Measurements from ENCODE around the gene SHC2. TPM values are rescaled to one million over a fixed set of nuclear protein-coding genes. Genes with fewer than 3 reads are reported as not detected.

Gene SHC2
- total RNA-seq, 1 experiment from 2014 or later: 16.6 TPM

DNA sequence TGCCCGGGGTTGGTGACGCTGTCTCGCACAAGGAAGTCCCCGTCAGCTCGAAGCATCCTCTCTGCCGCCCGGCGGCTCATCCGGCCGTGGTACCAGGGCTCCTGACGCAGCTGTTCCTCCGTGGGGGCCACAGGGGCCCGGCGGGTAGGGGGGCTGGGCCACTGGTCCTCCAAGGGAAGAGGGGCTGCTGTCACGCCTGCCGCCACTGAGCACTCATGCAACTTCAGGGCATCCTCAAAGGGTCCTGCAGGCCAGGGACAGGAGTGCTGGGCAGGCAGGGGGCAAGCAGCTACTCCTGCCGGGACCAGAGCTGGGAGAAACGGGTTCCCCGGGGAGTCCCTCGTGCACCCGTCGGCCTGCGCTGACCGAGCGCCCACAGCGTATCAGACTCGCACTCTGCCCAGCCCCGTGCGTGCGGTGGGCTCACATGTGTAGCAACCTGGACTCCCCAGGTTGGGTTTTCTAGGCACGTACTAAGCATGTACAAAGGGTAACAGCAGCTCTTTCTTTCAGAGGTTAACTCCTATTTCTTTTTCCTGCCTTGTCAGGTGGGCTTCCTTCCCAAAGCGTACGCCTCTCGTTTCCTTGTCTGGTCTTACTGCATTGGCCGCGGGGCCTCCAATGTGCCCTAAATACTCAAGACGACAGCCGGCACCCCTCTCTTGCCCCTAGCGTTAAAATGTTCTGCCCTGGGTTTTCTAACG lies 38.5 kb downstream of the SHC2 start:
- no peaks in the 10 kb centered on the region; a peak in 1 of 7 replicates for H3K36me3 Mint-ChIP-seq (ENCODE audit: insufficient read depth in 1 of 3, low read depth in 3 of 3)
- H3K9me3 Mint-ChIP-seq: no peaks in the 10 kb centered on the region; a peak in 1 of 5 replicates

More for the DNA sequence above, 38.5 kb downstream of the SHC2 start:
- no peaks in the 10 kb centered on the region for H3K9me3 ChIP-seq (ENCODE audit: control insufficient read depth, low read depth, low read length)
- no peak overlapping the region for H2AFZ ChIP-seq (ENCODE audit: low read length)
- peaks cover 8 to 15% of the 10 kb centered on the region in 2 experiments for H3K4me1 Mint-ChIP-seq
- H4K91ac ChIP-seq (ENCODE audit: insufficient read length, low read depth, low read length): no peak overlapping the region
- no peak overlapping the region for H4K8ac ChIP-seq (replicated peaks; ENCODE audit: insufficient read length, low read depth, low read length)
- no peak overlapping the region for H3K4ac ChIP-seq (ENCODE audit: low read depth, low read length)
- no peak overlapping the region for H2BK20ac ChIP-seq (ENCODE audit: low read depth, low read length, poor library complexity, severe bottlenecking)
- WGBS (ENCODE audit: extremely low coverage, insufficient read length, low lambda C conversion rate): no CpG with 5 or more reads among the region's 40 CpGs
- H3K79me2 ChIP-seq (ENCODE audit: insufficient read depth, low read length): no peaks in the 10 kb centered on the region
- H2BK12ac ChIP-seq (ENCODE audit: insufficient read length, low read depth, low read length): no peak overlapping the region
- H3K4me1 ChIP-seq (ENCODE audit: insufficient read depth, low read length): no peaks in the 10 kb centered on the region; the same call in 1 of the 2 replicates
- no peak overlapping the region for H2AK5ac ChIP-seq (ENCODE audit: insufficient read length, low read length)
- no peak overlapping the region; a peak in 1 of 5 replicates for H3K4me3 Mint-ChIP-seq
- H3K23ac ChIP-seq (ENCODE audit: insufficient read length, low read depth, low read length): no peak overlapping the region
- TF ChIP-seq, protein P1, sequence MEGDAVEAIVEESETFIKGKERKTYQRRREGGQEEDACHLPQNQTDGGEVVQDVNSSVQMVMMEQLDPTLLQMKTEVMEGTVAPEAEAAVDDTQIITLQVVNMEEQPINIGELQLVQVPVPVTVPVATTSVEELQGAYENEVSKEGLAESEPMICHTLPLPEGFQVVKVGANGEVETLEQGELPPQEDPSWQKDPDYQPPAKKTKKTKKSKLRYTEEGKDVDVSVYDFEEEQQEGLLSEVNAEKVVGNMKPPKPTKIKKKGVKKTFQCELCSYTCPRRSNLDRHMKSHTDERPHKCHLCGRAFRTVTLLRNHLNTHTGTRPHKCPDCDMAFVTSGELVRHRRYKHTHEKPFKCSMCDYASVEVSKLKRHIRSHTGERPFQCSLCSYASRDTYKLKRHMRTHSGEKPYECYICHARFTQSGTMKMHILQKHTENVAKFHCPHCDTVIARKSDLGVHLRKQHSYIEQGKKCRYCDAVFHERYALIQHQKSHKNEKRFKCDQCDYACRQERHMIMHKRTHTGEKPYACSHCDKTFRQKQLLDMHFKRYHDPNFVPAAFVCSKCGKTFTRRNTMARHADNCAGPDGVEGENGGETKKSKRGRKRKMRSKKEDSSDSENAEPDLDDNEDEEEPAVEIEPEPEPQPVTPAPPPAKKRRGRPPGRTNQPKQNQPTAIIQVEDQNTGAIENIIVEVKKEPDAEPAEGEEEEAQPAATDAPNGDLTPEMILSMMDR (conservative IDR thresholded peaks at IDR 0.05): no peak
- no peak overlapping the region for H4K5ac ChIP-seq (ENCODE audit: insufficient read length, low read depth, low read length)
- no peak overlapping the region for H3K56ac ChIP-seq (ENCODE audit: insufficient read length, low read depth, low read length)
- no peaks in the 10 kb centered on the region for H3K79me1 ChIP-seq (ENCODE audit: insufficient read depth, low read depth, low read length, poor library complexity, severe bottlenecking)
- no peak for DNase-seq
- H3K27ac Mint-ChIP-seq: no peak overlapping the region; a peak in 1 of 7 replicates
- no peak overlapping the region for H3K14ac ChIP-seq (ENCODE audit: insufficient read depth, low read length)
- H3K18ac ChIP-seq (ENCODE audit: insufficient read length, low read depth, low read length): no peak overlapping the region
- H3K23me2 ChIP-seq (ENCODE audit: insufficient read length, low read depth, low read length, poor library complexity, severe bottlenecking): no peaks in the 10 kb centered on the region
- no peak overlapping the region for H2BK5ac ChIP-seq (ENCODE audit: insufficient read length, low read length)
- no peaks in the 10 kb centered on the region for H3K27me3 ChIP-seq (ENCODE audit: insufficient read depth, low read length)
- H4K20me1 ChIP-seq (ENCODE audit: control insufficient read depth, insufficient read depth, insufficient read length): no peaks in the 10 kb centered on the region
- peaks cover 8% of the 10 kb centered on the region for H3K27me3 Mint-ChIP-seq (ENCODE audit: low read depth)
- H3K9ac ChIP-seq (ENCODE audit: extremely low read depth, insufficient read length, low read length): no peak overlapping the region
- no peak overlapping the region for H2BK15ac ChIP-seq (ENCODE audit: low read depth, low read length)
- no peak overlapping the region for H3T11ph ChIP-seq (ENCODE audit: low read length)
- no peak overlapping the region for H2BK120ac ChIP-seq (ENCODE audit: low read depth, low read length, poor library complexity, severe bottlenecking)
- H3K4me2 ChIP-seq (ENCODE audit: insufficient read depth, insufficient read length, low read length): no peak overlapping the region
- H3K27ac ChIP-seq (ENCODE audit: insufficient read length, low read depth, low read length): no peak overlapping the region
